ENCODE measurements around the gene EIF4G3.
"Not testable (repeated sequence)": the region's sequence is repeated elsewhere in the genome, so short reads cannot be mapped to it uniquely, and the experiment has no call there.

- not testable (repeated sequence) for TF ChIP-seq SNAI2 (CRISPR knock-in tag; IDR thresholded peaks at IDR 0.05); TCF4 (CRISPR knock-in tag; IDR thresholded peaks at IDR 0.05; ENCODE audit: borderline replicate concordance); ZC3H10 (CRISPR knock-in tag; IDR thresholded peaks at IDR 0.05); ZFP30 (CRISPR knock-in tag; IDR thresholded peaks at IDR 0.05); ZFP3 (CRISPR knock-in tag; IDR thresholded peaks at IDR 0.05); ZNF565 (CRISPR knock-in tag; conservative IDR thresholded peaks at IDR 0.05; ENCODE audit: low read depth); CREB5 (CRISPR knock-in tag; IDR thresholded peaks at IDR 0.05; ENCODE audit: low read depth); TSHZ2 (CRISPR knock-in tag; IDR thresholded peaks at IDR 0.05); CSRNP3 (CRISPR knock-in tag; IDR thresholded peaks at IDR 0.05); RARB (CRISPR knock-in tag; IDR thresholded peaks at IDR 0.05); PATZ1 (CRISPR knock-in tag; IDR thresholded peaks at IDR 0.05; ENCODE audit: borderline replicate concordance); POU6F1 (CRISPR knock-in tag; IDR thresholded peaks at IDR 0.05; ENCODE audit: borderline replicate concordance, low read depth); ARNTL (CRISPR knock-in tag; IDR thresholded peaks at IDR 0.05; ENCODE audit: borderline replicate concordance, low read depth)
Observed at GRCh38 chr1:21053189-21053928, 123.3 kb downstream of the EIF4G3 start.
